HG03575 (cell line): Measurements from ENCODE around the gene CD3D.

Experiments used
- ATAC-seq: cut with Tn5 transposase; IDR thresholded peaks from one replicate; pipeline ENCODE4 v1.9.1; 2021; ENCODE audit not compliant: unreplicated experiment, insufficient number of reproducible peaks, low FRiP score; ENCODE audit errors: extremely low read depth

Gene CD3D

GRCh38 chr11:118341261-118341660 lies 1.2 kb downstream of the CD3D start:
- no peak for ATAC-seq

- ATAC-seq: no peak
Measured at GRCh38 chr11:118340449-118340848, 2.1 kb downstream of the CD3D start.

DNA sequence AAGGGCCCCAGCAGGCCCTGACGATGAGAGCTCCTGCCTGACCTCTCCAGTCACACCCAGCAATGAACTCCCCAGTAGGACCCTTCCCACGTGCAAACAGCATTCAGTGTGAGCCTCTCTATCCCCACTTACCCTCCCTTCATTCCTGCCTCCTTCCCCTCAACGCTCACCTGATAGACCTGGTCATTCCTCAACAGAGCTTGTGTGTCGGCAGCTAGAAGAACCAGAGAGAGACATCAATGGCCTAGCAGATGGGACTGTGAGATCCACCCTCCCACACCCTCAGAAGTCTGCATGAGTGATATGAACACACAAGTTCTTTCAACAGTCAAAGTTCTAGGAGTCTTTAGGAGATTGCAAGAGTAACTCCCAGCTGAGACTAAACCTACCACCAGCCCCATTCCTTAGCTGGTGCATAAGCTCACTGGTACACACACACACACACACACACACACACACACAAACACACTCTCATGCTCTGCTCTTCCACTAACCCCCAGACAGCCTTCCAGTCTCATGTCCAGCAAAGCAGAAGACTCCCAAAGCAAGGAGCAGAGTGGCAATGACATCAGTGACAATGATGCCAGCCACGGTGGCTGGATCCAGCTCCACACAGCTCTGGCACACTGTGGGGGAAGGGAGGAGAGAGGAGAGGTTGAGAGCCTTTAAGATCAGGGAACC lies 3.1 kb downstream of the CD3D start:
- ATAC-seq: no peak

GRCh38 chr11:118338637-118339061 lies 3.9 kb downstream of the CD3D start:
- ATAC-seq: no peak

- no peak for ATAC-seq
Measured at GRCh38 chr11:118334745-118335144, 7.8 kb downstream of the CD3D start.

DNA sequence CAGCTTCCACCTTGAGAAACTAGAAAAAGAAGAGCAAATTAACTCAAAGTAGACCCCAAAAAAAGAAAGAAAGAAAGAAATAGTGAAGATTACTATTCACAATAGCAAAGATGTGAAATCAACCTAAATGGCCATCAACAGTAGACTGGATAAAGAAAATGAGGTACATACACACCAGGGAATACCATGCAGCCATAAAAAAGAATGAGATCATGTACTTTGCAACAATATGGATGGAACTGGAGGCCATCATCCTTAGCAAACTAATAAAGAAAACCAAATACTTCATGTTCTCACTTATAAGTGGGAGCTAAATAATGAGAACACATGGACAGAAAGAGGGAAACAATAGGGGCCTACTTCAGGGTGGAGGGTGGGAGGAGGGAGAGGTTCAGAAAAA lies 13.8 kb downstream of the CD3D start:
- ATAC-seq: no peak

DNA sequence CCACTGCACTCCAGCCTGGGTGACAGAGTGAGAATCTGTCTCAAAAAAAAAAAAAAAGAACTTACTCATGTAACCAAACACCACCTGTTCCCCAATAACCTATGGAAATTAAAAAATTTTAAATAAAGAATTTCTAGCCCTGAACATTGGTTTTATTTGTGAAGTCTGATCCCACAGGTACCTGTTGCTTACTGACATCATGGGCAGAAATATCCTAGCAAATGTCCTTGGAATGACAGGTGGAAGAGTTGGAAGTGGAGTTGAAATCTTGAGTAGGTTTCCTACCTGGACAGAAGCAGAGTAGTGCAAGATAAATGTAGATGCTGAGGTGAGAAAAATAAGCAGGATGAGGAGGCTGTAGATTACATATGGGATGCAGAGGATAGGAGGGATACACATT lies 17.2 kb downstream of the CD3D start:
- ATAC-seq: no peak

GRCh38 chr11:118322721-118323120 lies 19.8 kb downstream of the CD3D start:
- no peak for ATAC-seq

DNA sequence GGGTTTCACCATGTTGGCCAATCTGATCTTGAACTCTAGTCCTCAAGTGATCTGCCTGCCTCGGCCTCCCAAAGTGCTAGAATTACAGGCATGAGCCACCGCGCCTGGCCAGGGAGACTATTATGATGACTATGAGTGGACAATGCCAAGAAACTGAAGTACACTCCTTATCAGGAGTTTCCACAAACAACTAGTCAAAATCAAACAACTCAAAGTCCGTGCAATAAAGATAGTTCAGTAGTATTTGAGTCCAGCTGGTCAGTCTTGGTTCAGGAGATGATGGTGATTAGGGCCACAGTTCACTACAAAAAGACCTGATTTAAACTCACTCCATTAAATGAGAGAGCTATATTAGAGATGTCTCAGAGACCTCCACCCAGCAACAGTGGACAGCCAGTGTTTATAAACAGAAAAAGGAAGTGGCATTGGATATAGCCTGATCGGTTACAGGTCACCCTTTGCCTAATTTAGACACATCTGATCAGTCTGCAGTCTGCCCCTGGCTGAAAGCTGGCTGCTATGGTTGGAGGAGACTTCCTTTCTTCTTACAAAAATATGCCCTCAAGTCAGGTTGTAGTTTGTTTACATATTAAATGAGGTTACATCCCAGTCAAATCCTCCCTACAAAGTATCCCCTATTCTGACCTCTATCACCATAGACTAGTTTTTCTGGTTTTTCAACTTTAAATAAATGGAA lies 21.0 kb downstream of the CD3D start:
- ATAC-seq: no peak

GRCh38 chr11:118320515-118320914 lies 22.0 kb downstream of the CD3D start:
- no peak for ATAC-seq

DNA sequence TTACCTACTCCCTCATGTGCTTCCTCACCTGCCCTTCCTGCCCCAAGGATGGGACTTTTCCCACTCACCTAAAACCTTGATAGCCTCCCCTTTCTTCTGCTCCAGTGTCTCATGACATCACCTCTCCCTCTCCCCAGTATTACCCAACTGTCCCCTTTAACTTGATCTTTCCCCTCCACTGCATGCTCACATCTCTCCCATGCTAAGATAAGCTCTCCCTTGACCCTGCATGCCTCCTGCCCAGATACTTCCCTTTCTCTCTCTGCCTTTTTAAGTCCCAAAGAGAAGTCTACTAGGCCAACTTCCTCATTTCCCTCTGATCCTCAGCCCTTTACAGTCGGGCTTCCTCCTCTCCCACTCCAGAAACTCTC lies 23.2 kb downstream of the CD3D start:
- no peak for ATAC-seq

DNA sequence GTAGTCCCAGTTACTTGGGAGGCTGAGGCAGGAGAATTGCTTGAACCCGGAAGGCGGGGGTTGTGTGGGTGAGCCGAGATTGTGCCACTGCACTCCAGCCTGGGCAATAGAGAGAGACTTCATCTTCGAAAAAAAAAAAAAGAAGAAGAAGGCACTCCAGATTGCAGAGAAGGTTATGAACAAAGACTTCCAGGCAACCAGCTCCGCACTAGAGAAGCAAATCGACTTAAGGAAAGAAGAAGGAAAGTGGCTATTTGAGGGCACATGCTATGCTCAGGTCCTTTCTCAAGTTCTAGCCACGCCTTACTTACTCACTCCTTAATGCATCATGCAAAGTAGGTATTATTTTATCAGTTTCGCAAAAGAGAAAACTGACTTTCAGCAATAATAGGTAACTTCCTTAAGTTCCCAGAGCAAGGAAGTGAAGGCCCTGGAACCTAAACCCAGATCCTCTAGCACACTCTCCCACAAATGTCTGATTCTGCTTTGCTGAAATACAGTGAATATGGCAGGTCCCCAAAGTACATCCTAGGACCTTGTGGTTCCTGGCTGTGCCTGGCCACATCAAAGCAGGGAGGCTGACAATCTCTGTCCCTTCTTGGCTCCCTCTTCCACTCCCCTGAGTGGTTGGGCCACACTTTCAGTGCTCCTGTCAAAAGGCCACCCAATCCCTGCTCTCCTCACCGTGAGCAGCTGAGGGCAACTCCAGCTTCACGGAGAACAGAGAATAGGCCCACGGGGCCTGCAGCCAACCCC lies 23.7 kb downstream of the CD3D start:
- no peak for ATAC-seq

DNA sequence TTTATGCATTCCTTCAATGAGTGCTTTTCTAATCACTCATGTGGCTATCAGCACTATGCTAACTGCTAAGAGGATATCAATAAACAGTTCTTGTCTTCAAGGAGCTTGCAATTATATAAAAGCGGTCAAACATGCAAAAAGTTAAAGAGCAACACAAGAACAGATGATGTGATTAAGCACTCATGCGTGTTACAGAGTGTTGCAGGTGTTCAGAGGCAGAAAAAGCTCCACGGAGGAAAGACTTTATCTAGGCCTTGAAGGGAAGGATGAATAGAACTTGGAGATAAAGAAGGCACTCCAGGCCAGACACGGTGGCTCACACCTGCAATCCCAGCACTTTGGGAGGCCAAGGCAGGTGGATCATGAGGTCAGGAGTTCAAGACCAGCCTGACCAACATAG lies 24.4 kb downstream of the CD3D start:
- ATAC-seq: no peak

DNA sequence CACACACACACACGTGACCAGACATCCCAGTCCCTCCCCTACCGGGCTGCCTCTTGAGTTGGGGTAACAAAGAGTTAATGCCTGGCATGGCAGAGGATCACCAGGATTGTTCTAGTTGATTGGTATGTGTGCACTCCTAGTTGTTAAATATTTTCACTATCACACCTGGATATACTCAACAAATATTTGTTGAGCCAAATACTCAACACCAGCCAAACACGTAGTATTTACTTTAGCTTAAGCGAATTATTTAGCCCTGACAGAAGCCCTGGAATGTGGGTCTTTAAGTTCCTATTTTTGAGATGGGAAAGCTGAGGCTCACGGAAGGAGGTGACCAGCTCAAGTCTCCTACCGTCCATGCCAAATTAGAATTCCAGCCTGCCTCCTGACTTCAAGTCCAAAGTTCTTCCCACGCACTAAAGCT lies 27.5 kb downstream of the CD3D start:
- ATAC-seq: no peak

DNA sequence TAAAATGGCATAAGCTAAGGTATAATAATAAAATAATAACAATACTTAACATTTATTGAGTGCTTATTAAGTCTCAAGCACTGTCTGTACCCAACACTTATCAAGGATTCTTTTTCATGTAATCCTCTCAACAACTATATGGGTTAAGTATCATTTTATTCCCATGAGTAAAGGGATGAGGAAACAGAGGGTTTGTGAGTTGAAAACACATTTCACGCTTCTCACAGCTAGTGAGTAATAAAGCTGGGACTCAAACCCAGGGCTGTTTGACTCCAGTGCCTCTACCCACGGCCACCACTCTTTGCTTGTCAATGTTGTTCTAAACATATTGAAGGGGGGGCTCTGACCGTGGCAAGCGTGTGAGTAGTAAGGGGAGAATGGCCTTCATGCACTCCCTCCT lies 29.3 kb downstream of the CD3D start:
- no peak for ATAC-seq

DNA sequence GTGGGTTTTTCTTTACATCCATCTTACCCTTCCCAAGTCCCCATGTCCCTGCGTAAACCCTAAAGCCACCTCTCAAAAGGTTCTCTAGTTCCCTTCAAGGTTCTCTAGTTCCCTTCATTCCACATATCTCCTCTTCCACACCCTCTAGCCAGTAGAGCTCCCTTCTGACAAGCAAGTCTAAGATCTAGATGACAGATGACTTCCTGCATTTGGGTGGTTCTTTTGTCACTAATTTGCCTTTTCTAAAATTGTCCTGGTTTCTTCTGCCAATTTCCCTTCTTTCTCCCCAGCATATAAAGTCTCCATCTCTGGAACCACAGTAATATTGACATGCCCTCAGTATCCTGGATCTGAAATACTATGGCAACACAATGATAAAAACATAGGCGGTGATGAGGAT lies 30.2 kb downstream of the CD3D start:
- ATAC-seq: no peak

- no peak for ATAC-seq
Measured at GRCh38 chr11:118311518-118311917, 31.0 kb downstream of the CD3D start.

GRCh38 chr11:118310781-118311485 lies 31.6 kb downstream of the CD3D start:
- ATAC-seq: no peak

DNA sequence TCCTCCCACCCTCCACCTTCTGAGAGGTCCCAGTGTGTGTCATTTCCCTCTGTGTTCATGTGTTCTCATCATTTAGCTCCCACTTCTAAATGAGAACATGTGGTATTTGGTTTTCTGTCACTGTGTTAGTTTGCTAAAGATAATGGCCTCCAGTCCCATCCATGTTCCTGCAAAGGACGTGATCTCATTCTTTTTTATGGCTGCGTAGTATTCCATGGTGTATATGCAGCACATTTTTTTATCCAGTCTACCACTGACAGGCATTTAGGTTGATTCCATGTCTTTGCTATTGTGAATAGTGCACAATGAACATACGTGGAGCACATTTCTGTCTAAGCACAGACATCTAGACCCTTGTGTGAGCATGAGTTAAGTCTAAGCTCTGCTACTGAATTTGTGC lies 32.2 kb downstream of the CD3D start:
- ATAC-seq: no peak
